GM21390 (cell line): Measurements from ENCODE around the gene MED19.
"Not testable (repeated sequence)": the region's sequence is repeated elsewhere in the genome, so short reads cannot be mapped to it uniquely, and the experiment has no call there.

Experiments
- ATAC-seq: cut with Tn5 transposase; IDR thresholded peaks from one replicate; pipeline ENCODE4 v1.9.1; 2021; ENCODE audit not compliant: unreplicated experiment

Gene MED19

DNA sequence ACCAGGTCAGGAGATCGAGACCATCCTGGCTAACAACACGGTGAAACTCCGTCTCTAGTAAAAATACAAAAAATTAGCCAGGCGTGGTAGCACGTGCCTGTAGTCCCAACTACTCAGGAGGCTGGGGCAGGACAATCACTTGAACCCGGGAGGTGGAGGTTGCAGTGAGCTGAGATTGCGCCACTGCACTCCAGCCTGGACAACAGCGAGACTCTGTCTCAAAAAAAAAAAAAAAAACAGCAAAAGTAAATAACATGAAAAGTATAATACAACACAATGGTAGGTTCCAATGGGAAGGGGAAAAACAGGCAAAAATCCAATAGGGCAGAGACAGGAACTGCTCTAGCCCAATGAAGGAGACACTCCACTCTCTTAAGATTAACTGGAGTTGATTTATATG lies 6.6 kb downstream of the MED19 start:
- not testable (repeated sequence) for ATAC-seq

GRCh38 chr11:57704932-57705331 lies 7.1 kb downstream of the MED19 start:
- ATAC-seq: no peak

GRCh38 chr11:57703341-57703740 lies 8.7 kb downstream of the MED19 start:
- ATAC-seq: no peak

DNA sequence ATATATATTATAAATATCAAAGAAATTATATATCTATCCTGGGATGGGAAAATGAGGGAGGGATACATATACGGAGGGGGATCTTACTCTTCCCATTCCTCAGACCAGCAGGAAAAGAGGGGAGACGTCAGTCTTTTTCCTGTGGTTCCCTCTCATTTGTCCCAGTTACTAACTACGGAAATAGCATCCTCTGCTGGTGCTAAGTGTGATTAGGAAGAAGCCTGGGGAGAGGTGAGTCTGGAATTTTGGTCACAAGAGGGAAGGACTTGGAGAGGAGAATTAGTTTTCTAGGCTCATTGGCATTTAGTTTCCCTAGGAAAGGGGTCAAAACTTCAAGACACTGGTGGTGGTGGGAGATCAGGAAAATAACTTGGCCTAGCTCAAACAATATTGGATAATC lies 11.6 kb downstream of the MED19 start:
- no peak for ATAC-seq

- no peak for ATAC-seq
Measured at GRCh38 chr11:57699813-57700212, 12.2 kb downstream of the MED19 start.

GRCh38 chr11:57698843-57699365 lies 13.1 kb downstream of the MED19 start:
- ATAC-seq: no peak

DNA sequence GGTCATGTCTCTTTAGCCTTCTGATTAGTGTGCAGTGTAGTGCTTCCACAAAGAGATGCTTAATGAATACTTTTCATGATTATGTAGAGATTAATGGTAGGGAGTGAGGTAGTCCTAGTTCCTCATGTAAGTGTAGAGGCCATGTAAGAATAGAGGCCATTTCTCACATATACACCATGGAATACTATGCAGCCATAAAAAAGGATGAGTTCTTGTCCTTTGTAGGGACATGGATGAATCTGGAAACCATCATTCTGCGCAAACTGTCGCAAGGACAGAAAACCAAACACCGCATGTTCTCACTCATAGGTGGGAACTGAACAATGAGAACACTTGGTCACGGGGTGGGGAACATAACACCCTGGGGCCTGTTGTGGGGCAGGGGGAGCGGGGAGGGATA lies 21.5 kb downstream of the MED19 start:
- ATAC-seq: not testable (repeated sequence)

DNA sequence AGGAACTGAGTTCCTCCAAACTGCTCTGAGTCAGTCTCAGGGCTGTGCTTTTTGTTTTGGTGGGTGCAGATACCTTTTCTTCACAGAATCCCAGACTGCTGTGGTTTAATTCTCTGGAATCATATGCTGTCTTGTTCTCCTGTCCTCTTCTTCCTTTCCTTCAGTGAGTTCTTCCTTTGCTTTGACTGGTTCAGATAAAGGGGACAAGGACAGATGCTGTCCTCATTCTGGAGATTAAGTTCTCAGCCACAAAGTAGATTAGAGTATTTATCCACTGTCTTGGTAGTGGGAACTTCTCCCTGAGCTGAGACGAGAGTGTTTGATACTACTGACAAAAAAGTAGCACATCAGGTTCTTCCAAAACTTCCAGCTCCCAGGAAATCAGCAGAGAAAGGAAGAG lies 30.8 kb downstream of the MED19 start:
- ATAC-seq: no peak

DNA sequence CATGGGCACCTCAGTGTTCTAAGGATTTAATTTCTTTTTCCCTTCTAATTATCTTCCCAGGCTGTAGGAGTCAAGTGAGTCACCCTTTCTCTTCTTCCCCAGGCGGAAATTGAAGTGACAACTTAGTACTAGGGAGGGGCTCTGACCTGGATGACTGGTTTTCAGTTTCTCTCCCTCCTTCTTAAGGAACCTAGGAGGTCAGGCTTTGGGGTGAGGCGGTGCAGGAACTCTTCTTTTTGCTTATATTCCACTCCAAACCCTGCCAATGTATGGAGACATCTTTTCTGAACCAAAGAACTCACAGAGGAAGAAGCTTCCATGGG lies 31.5 kb downstream of the MED19 start:
- ATAC-seq: peak; percentile 53

GRCh38 chr11:57679396-57679795 lies 32.6 kb downstream of the MED19 start:
- no peak for ATAC-seq

DNA sequence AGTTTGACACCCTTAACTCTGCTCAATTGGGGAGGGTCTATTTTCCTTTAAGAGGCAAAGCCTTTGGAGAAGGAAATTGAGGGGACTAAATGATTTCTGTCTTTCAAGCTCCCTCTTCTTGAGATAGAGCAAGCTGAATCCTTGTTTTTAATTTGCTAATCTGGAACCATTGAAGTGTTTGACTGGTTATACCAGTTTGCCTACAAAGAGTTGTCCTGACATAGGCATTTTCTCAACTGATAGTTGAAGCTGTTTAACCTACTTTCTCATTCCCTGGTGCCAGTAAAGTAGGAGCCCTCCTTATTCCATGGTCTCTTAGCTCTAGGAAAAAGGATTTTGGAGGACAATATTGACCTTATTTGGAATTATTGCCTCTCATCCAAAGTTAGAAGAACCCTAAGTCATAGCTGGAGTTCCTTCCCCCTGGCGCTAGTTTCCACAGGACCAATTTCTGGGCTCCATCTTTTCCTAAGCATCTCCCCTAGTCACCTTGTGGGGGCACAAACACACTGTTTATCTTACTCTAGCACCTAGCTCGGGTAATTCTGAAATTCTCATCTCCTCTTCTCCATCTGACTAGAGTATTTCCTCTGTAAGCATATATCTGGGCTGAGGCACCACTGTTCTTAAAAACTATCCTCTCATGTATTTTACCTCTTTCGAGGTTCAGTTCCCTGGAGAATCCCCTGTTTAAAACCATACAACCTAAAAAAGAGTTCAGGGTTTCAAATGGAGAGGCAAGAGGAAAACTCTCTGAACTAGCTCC lies 36.7 kb downstream of the MED19 start:
- ATAC-seq: no peak

GRCh38 chr11:57674251-57674650 lies 37.8 kb downstream of the MED19 start:
- ATAC-seq: no peak

DNA sequence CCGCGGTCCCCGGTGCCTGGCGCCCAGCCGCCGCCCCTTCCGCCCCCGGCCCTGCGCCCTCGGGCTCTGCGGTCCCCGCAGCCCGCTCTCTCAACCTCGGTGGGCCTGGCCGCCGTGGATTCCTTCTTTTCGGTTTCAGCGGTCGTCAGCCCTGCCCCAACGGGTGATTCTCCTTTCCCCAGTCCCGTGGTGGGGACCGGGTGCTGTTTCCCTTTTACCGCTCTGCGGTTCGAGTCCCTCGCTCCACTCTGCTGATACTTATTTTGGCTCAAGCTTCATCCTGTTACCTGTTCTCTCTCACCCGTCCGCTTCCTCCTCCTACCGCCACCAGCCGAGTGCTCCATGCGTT lies 43.6 kb downstream of the MED19 start:
- peak; percentile 6 for ATAC-seq

DNA sequence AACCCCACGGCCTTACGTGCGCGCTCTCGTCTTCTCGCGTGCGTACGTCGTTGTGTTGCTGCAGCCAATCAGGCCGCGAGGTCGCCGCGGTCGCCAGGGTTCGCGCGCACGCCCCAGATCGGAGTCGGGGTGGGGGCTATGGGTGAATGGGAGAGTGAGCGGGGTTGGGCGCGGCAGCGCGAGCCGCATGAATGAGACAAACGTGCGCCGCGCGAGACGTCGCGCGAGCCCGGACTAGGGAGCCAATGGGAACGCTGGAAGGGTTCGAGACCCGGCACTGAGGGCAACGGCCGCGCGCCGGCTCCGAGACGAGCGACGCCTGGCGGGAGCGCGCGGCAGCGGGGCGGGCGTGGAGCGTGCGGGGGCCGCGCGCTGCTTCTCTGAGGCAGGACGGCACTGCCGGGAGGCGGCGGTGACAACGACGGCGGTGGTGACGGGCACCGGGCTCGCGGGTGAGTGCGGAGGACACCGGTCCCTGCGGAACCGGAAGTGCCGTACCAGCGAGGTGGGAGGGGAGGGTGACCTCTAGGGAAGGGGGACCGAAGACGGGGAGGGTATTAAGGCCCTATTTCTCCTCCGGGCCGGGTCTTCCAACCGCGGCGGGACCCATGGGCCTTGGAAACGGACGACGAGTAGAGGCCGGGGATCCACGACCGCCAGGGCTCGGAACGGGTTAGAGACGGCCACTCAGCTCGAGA lies 44.1 kb downstream of the MED19 start, which contains the start of gene ZDHHC5:
ZDHHC5 (plus strand) TSS at position 379 of the 698 bp plus-strand sequence. CDS start 4,977 bp downstream, outside the sequence.
- peak; percentile 82 for ATAC-seq

GRCh38 chr11:57667117-57667735 lies 44.8 kb downstream of the MED19 start:
- peak; percentile 62 for ATAC-seq

DNA sequence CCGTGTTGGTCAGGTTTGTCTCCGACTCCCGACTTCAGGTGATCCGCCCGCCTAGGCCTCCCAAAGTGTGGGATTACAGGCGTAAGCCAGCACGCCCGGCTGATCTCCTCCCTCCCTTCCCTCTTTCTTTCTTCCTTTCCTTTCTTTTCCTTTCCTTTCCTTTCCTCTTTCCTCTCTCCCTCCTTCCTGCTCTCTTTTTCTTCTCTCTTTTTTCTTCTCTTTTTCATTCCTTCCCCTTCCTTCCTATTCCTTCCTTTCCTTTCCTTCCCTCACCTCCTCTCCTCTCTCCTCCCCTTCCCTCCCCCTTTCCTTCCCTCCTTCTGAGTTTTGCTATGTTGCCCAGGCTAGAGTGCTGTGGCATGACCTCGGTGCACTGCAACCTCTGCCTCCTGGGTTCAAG lies 48.0 kb downstream of the MED19 start:
- no peak for ATAC-seq

GRCh38 chr11:57662893-57663292 lies 49.1 kb downstream of the MED19 start:
- no peak for ATAC-seq

GRCh38 chr11:57659669-57660068 lies 52.3 kb downstream of the MED19 start:
- ATAC-seq: no peak

- no peak for ATAC-seq
Measured at GRCh38 chr11:57658023-57658361, 54.0 kb downstream of the MED19 start.

DNA sequence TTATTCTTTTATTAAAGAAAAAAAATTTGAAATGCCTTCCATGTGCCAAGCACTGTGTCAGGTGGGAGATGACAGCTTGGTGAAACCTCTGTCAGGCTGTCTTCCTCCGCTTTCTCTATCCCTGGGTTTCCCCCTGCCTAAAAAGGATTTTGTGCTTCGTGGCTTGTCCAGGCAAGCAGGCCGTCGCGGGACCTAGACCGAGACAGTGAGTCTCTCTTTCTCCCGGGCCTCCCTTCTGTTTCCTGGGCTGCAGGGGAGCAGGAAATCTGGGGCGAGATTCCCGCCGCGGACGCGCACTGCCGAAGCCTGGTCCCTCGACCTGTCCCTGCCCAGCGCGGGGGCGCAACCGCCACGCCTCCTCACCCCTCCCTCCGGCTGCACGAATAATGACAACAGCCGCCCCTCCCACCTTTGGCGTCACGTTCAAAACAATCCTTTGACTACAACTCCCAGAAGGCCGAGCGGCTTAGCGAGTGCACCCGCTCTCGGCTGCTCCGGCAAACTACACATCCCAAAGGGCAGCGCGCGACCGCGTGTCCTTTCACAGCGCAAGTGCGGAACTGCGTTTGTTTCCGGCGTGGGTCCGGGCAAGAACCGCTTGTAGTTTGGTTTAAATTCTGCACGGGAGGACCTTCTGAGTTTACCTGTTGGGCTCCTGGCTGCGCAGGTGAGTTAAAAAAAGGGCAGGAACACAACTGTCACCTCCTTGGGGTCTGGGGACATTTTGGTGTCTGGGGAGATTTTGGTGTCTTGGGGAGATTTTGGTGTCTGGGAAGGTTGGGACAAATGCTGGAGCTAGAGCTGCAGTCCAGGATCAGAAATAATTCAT lies 54.6 kb downstream of the MED19 start, which contains the start of gene CLP1:
CLP1 (plus strand) TSS at position 569 of the 829 bp plus-strand sequence. CDS start 1,715 bp downstream, outside the sequence.
- ATAC-seq: peak; percentile 98

DNA sequence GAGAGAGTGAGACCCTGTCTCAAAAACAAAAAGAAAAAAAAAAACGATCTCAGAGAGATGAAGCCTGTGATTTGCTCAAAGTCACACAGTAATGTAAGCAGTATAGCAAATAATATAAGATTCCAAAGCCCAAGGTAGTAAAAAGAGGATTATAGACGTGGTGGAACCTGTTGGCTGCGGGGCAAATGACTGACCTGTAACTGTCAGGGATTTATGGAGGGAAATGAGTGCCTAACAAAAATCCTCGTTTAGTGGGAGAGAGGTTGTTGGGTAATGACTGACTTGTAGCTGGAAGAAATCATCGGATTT lies 55.2 kb downstream of the MED19 start:
- no peak for ATAC-seq
